Lower leg skin (tissue), 4 donors: Measurements from ENCODE around the gene AUH. TPM values are rescaled to one million over a fixed set of nuclear protein-coding genes. Genes with fewer than 3 reads are reported as not detected.

Experiments used
- DNase-seq, 2 donors: peaks; one replicate each; pipeline ENCODE4 v3.0.0-alpha.2; 2019; ENCODE audit warnings: low spot score in 2 of 2
- H3K4me3 ChIP-seq: fragments of 200-600 bp; sonication (generic); 2 replicates; pipeline ENCODE4 v1.5.1; 2017; ENCODE audit warnings: mild to moderate bottlenecking, low read depth; ENCODE audit not compliant: poor library complexity, severe bottlenecking
- POLR2A ChIP-seq, 2 donors: fragments of 450-650 bp; IDR thresholded peaks; one replicate each; pipeline ENCODE4 v1.6.1; 2016 to 2017; ENCODE audit warnings: antibody characterized with exemption in 2 of 2, mild to moderate bottlenecking in 1 of 2, moderate library complexity in 1 of 2
- WGBS, 2 donors: methylation state at CpG; one replicate each; pipeline ENCODE4 v1.1.5; 2018; 5-methylcytosine and 5-hydroxymethylcytosine counted together
- intact Hi-C: fragments of 100-400 bp; cut with DNase I; formaldehyde crosslinking; loops from one replicate; pipeline ENCODE4 v1.15.0; 2023; ENCODE audit warnings: low total_unique reads
- total RNA-seq, 4 donors: library from RNA; depleted of rRNA; stranded (reverse); fragments of >200 nt; gene quantifications; one replicate each; pipeline ENCODE4 v1.1.0, GENCODE V29; 2016
- TF ChIP-seq, protein P1 (sequence below), 3 donors: fragments of 450-650 bp; IDR thresholded peaks; one replicate each; pipeline ENCODE4 v1.5.1; 2016; ENCODE audit warnings: antibody characterized with exemption in 3 of 3, mild to moderate bottlenecking in 3 of 3, moderate library complexity in 2 of 3

The AUH gene
- total RNA-seq, 4 donors from 2014 or later, result 30.7 to 54.4 (median 32.4) TPM

DNA sequence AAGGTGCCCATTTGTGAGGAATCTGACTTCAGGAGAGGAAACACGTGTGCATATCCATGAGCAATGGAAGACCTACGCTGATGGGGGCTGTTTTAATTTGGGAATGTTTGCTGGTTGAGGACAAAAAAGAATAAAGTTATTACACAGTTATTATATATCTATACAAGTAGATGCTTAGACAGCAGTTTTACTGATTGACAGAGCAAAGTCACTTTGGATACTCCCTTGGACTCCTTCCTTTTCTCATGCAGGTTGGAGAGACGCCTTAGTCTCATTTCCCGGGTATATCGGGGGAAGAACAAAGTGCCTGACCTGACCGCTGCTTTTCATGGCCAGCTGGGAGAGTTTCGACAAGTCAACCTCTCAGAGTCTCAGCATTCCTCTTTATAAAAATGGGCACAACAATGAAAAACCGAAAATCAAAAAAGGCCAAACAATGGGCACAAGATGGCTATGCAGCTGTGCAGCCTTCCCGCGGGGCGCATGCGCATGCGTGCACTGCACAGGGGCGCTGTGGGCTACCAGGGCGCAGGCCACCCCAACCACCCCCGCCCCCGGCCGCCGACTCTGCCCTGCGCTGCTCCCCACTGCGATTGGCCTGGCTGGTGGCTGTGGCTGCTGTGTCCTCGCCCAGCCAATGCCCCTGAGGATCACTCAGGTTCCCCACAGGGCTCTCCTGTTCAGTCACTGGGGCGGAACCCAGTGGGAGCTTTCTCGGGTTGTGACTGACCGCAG is 43.8 kb upstream of the AUH start:
- WGBS, 2 donors, result 94 to 95% methylated on average over 25 of the region's 25 CpGs
- H3K4me3 ChIP-seq, result no peak overlapping the region
- TF ChIP-seq POLR2A (IDR thresholded peaks at IDR 0.05), result no peak
- TF ChIP-seq, protein P1, sequence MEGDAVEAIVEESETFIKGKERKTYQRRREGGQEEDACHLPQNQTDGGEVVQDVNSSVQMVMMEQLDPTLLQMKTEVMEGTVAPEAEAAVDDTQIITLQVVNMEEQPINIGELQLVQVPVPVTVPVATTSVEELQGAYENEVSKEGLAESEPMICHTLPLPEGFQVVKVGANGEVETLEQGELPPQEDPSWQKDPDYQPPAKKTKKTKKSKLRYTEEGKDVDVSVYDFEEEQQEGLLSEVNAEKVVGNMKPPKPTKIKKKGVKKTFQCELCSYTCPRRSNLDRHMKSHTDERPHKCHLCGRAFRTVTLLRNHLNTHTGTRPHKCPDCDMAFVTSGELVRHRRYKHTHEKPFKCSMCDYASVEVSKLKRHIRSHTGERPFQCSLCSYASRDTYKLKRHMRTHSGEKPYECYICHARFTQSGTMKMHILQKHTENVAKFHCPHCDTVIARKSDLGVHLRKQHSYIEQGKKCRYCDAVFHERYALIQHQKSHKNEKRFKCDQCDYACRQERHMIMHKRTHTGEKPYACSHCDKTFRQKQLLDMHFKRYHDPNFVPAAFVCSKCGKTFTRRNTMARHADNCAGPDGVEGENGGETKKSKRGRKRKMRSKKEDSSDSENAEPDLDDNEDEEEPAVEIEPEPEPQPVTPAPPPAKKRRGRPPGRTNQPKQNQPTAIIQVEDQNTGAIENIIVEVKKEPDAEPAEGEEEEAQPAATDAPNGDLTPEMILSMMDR (IDR thresholded peaks at IDR 0.05), result no peak
- intact Hi-C loops, result no loop called here
- no peak for DNase-seq

DNA sequence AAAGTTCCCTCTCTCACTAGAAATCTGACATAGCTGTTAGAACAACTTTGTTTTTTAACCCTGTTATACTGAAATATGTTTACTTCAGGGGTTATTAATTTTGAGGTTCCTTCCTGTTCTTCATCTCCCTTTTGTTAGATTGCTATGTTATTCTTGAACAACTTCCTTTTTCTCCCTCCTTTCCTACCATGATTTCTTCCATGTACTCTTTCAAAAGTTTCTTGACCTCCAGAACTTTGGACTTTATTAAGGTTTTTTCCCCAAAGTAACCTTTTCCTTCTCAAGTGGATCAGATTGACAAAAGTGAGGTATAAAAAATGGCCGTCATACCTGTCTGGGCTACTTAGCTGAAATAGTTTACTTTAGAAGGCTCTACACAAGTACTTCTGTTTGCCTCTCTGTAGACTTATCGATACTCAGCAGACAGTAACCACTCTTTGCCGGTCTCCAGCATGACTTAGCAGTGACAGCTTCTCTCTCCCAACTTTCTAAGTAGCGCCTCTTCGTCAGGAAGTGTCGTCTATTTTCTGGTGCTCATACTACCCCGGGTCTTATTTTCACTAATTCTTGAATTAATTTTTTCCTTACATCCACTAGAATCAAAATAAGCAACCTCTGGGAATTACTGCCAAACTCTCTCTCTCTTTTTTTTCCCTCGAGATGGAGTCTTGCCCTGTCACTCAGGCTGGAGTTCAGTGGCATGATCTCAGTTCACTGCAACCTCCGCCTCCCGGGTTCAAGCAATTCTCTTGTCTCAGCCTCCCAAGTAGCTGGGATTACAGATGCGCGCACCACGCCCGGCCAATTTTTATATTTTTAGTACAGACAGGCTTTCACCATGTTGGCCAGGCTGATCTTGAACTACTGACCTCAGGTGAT is 42.2 kb upstream of the AUH start:
- intact Hi-C loops, result no loop called here
- DNase-seq, result no peak

DNA sequence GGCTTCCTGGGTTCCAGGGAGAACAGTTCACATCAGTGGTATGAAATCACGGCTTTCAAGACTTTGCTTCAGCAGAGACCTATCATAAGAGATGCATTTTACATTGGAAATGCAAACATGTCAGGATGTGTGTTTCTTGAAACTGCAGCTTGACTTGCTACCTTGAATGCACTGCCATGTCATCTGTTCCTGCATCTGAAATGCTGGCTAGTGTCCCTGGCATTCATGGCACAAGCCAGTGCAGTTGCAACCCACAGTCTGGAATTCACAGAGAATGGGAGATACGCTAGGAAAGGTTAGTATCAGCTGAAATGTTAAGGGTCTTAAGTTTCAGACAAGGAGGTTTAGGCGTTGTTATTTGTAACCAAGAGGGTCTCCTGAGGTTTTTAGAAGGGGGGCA is 37.2 kb upstream of the AUH start:
- DNase-seq, result no peak
- 88 to 90% methylated on average over 3 of the region's 3 CpGs for WGBS, 2 donors
- TF ChIP-seq, protein P1 (IDR thresholded peaks at IDR 0.05), result no peak
- TF ChIP-seq POLR2A (IDR thresholded peaks at IDR 0.05), result no peak
- intact Hi-C loops, result no loop called here
- no peak overlapping the region for H3K4me3 ChIP-seq

More for the DNA sequence above, 42.2 kb upstream of the AUH start:
- no peak overlapping the region for H3K4me3 ChIP-seq
- 85 to 89% methylated on average over 14 of the region's 14 CpGs for WGBS, 2 donors
- TF ChIP-seq, protein P1 (IDR thresholded peaks at IDR 0.05), result no peak
- no peak for TF ChIP-seq POLR2A (IDR thresholded peaks at IDR 0.05)

DNA sequence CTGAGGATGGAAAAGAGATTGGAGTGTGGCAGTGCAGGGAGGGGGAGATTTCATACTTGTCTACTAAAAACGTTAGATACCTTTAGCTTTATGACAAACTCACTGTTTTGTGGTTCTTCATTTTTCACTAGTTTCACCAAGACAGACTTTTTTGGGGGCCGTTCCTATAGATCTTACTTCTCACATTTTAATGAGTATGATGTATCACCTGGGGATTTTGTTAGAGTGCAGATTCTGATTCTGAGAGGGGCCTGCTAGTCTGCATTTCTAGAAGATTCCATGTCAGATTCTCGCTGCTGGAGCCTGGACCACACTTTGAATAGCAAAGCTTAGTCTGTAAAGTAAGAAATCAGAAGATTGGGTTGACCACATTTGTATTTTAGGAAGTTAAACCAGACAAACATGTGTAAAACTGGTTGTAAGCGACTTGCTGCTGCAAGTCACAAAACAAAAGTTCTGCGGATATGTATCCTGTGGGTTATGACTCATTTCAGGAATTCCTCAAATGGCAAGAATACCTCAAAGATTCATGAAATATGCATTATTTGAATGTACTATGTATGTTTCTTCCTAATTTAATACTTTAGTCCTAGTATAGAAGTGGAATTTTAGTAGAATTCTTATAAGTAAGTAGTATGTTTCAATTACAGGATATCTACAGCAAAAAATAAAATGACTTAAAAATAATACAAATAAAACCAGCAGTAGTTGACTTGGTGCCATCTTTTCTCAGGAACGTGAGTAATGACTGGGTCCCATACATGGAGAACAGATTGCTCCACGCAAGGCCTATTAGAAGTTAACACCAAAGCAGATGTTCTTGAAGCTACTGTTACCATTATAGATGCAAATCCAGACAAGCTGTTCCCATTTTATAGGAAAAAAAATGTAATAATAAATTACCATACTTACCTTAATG is 34.1 kb upstream of the AUH start:
- H3K4me3 ChIP-seq, result no peak overlapping the region
- TF ChIP-seq, protein P1 (IDR thresholded peaks at IDR 0.05), result no peak
- no peak for TF ChIP-seq POLR2A (IDR thresholded peaks at IDR 0.05)
- intact Hi-C loops, result no loop called here
- DNase-seq, result no peak
- WGBS, 2 donors, result 48 to 49% methylated on average over 7 of the region's 7 CpGs

DNA sequence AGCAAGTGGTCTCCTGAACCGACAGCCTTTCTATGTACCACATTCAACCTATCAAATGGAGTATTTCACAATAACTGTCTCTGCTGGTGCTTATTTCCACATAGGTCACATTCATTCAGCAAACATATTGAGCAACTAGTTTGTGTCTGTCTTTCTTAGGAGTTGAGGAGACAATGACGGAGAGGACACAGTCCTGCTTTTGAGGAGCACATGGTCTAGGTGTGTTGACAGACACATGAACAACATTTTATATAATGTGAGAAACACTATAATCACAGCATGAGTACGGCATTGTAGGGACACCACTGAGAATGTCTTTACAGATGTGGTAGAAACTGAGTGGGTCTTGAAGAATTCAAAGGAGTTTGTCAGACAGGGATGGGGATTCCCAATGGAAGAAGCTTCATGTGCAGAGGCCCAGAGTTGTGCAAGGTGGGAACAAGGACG is 33.4 kb upstream of the AUH start:
- no peak overlapping the region for H3K4me3 ChIP-seq
- TF ChIP-seq POLR2A (IDR thresholded peaks at IDR 0.05), result no peak
- TF ChIP-seq, protein P1 (IDR thresholded peaks at IDR 0.05), result no peak
- 80 to 87% methylated on average over 4 of the region's 4 CpGs for WGBS, 2 donors
- intact Hi-C loops, result no loop called here
- DNase-seq, result no peak
